Tibial nerve (tissue), 4 donors: Measurements from ENCODE around the gene PLEK.

Experiments
- CTCF ChIP-seq, 5 experiments: fragments of 200-600 bp in 3 of 5; fragments of 450-650 bp in 2 of 5; sonication (generic) in 3 of 5; IDR thresholded peaks; one replicate each; pipeline ENCODE4 v1.5.1; 2016 to 2019; ENCODE audit warnings: antibody characterized with exemption in 5 of 5, mild to moderate bottlenecking in 3 of 5, moderate library complexity in 2 of 5
- EP300 ChIP-seq, 2 donors: sonication (generic); formaldehyde crosslinking; IDR thresholded peaks; one replicate each; pipeline ENCODE4 v1.6.1; 2017; ENCODE audit warnings: antibody characterized with exemption in 2 of 2, mild to moderate bottlenecking in 1 of 2
- POLR2A ChIP-seq, 2 donors: fragments of 450-650 bp; IDR thresholded peaks; one replicate each; pipeline ENCODE4 v1.6.1; 2017; ENCODE audit warnings: antibody characterized with exemption in 2 of 2, mild to moderate bottlenecking in 2 of 2, moderate library complexity in 2 of 2

- TF ChIP-seq CTCF (IDR thresholded peaks at IDR 0.05) (no peak), POLR2A (IDR thresholded peaks at IDR 0.05) (no peak), EP300 (IDR thresholded peaks at IDR 0.05) (no peak)
Measured at GRCh38 chr2:68438455-68439303, 73.6 kb downstream of the PLEK start.
